M059J (cell line): Measurements from ENCODE around the gene DNAAF6. TPM values are rescaled to one million over a fixed set of nuclear protein-coding genes. Genes with fewer than 3 reads are reported as not detected.

Experiments
- DNase-seq: peaks from one replicate; pipeline ENCODE4 v3.0.0-alpha.2; 2012; ENCODE audit warnings: low read depth
- total RNA-seq: library from RNA; depleted of rRNA; stranded (reverse); fragments of >200 nt; shearing (Covaris generic); gene quantifications from 2 replicates; pipeline ENCODE4 v1.2.3, GENCODE V29; 2014; rRNA removed

The DNAAF6 gene
- total RNA-seq, 1 experiment from 2014 or later = 0.10 TPM

DNA sequence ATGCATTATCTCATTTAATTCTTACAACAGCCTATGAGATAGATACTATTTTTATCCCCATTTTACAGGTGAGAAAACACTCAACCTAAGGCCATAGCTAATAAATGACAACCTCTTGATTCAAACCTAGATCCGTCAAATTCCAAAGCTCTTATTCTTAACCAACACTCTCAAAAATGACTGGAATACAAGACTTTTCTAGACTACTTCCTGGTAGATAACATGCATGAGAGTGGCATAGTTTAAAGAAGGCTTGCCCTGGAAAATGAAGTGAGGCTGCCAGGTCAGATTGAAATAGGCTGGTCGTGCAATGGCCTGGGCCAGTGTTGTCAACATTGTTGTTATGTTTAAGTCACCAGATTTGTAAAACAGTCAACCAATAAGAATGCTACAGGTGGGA lies 86.6 kb downstream of the DNAAF6 start:
- DNase-seq = no peak

Other genes with a start within 250 kb of the DNAAF6 start
- 7.7 and 12.5 TPM in 2 replicates for gene MORC4, start 206.4 kb upstream of the DNAAF6 start, total RNA-seq
- gene RBM41, start 87.8 kb upstream of the DNAAF6 start, total RNA-seq = 10.4 and 11.3 TPM in 2 replicates
- gene NUP62CL, start 178 bp upstream of the DNAAF6 start, total RNA-seq = not detected in 2 replicates
- 0.05 TPM in 1 of 2 replicates, not detected in the other for gene FRMPD3, start 243.0 kb downstream of the DNAAF6 start, total RNA-seq